ENCODE measurements around the gene PBX4.

DNA sequence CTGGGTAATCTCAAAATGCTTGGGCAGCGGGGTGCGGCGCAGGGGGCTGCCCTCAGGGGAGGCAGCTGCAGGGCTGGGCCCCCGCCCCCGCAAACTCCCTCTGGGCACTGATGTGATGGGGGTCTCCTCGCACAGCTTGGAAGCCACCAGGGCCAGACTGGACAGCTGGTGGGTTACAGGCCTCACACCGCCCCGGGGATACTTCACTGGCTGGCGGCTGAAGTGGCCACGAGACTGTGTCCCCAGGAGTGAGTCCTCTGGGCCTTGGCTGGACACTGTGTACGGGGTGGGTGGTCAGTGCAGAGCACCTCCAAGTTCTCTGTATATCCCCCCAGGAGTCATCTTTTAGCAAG is 11.6 kb upstream of the PBX4 start:
- no peak for TF ChIP-seq CTCF (IDR thresholded peaks at IDR 0.05; ENCODE audit: insufficient read depth, low read length, poor library complexity, severe bottlenecking)
- TF ChIP-seq EZH2phosphoT487 (conservative IDR thresholded peaks at IDR 0.05; ENCODE audit: low read length) = no peak
